Small intestine (tissue), 16 donors: ENCODE measurements around the gene EED. TPM values are rescaled to one million over a fixed set of nuclear protein-coding genes. Genes with fewer than 3 reads are reported as not detected.
A peak's percentile ranks its signal among the peaks of the same experiment; 100 is the strongest.

Source experiments
- DNase-seq, 2 donors: peaks; one replicate each; pipeline versions ENCODE4 v3.0.0 to v3.0.0-alpha.2; 2013
- FAIRE-seq: peaks from 2 replicates; lab custom pipeline; 2012; peaks lifted over from hg19 to GRCh38; lab: Jason Lieb, UNC
- H3K27ac ChIP-seq, 3 donors: one replicate each; pipeline ENCODE4 v1.5.1; 2013; ENCODE audit warnings: low read length in 2 of 3, mild to moderate bottlenecking in 2 of 3, control low read depth in 1 of 3, inconsistent platforms in 1 of 3, low read depth in 1 of 3, moderate library complexity in 1 of 3
- H3K27me3 ChIP-seq, 3 donors: one replicate each; pipeline ENCODE4 v1.6.1; 2013; ENCODE audit warnings: low read length in 3 of 3, inconsistent platforms in 1 of 3; ENCODE audit not compliant: control insufficient read depth in 3 of 3, insufficient read depth in 3 of 3
- H3K36me3 ChIP-seq, 3 donors: one replicate each; pipeline ENCODE4 v1.6.1; 2013; ENCODE audit warnings: low read length in 3 of 3, inconsistent platforms in 1 of 3, low read depth in 1 of 3, mild to moderate bottlenecking in 1 of 3, moderate library complexity in 1 of 3; ENCODE audit not compliant: control insufficient read depth in 3 of 3, insufficient read depth in 2 of 3
- H3K4me1 ChIP-seq, 3 donors: one replicate each; pipeline ENCODE4 v1.6.1; 2013; ENCODE audit warnings: low read length in 2 of 3, inconsistent platforms in 1 of 3, low read depth in 1 of 3, mild to moderate bottlenecking in 1 of 3, moderate library complexity in 1 of 3; ENCODE audit not compliant: control insufficient read depth in 3 of 3, insufficient read depth in 2 of 3
- H3K4me3 ChIP-seq, 3 donors: one replicate each; pipeline ENCODE4 v1.5.1; 2013; ENCODE audit warnings: low read length in 3 of 3, control low read depth in 1 of 3, inconsistent platforms in 1 of 3, low read depth in 1 of 3, mild to moderate bottlenecking in 1 of 3, moderate library complexity in 1 of 3
- H3K9me3 ChIP-seq, 2 donors: one replicate each; pipeline ENCODE4 v1.6.1; 2013; ENCODE audit warnings: low read depth in 1 of 2, low read length in 1 of 2; ENCODE audit not compliant: control insufficient read depth in 2 of 2, insufficient read depth in 1 of 2
- WGBS, 3 donors: extraction: QIAGEN DNeasy Blood & Tissue Kit; methylation state at CpG; one replicate each; pipeline ENCODE4 v1.1.7; 2013; 5-methylcytosine and 5-hydroxymethylcytosine counted together
- long read RNA-seq, 10 donors: transcript quantifications; one replicate each; lab custom pipeline, GENCODE V29; 2026
- polyA plus RNA-seq, 4 donors: library from polyadenylated mRNA; stranded (reverse) in 3 of 4; unstranded in 1 of 4; fragments of 200-250 nt in 3 of 4; fragments of 120-200 nt in 1 of 4; gene quantifications; one replicate each; pipeline versions ENCODE4 v1.2.1 to v1.2.3, GENCODE V29; 2013
- donor health status: healthy with polysubstance abuse.
- donor health status: control.
- donor health status: control.
- donor health status: Bipolar disorder and iron deficiency.
- donor health status: healthy.

EED gene, protein sequence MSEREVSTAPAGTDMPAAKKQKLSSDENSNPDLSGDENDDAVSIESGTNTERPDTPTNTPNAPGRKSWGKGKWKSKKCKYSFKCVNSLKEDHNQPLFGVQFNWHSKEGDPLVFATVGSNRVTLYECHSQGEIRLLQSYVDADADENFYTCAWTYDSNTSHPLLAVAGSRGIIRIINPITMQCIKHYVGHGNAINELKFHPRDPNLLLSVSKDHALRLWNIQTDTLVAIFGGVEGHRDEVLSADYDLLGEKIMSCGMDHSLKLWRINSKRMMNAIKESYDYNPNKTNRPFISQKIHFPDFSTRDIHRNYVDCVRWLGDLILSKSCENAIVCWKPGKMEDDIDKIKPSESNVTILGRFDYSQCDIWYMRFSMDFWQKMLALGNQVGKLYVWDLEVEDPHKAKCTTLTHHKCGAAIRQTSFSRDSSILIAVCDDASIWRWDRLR
- 10 to 100 TPM; 13.5 to 27.0 (median 14.9) TPM for polyA plus RNA-seq
- long read RNA-seq, donor 1, partial matches to known transcripts = 27 of 35 reads
- long read RNA-seq, donor 1, other reads (novel, unspliced or antisense) = 0 of 35 reads
- long read RNA-seq, donor 2, partial matches to known transcripts = 7 of 9 reads
- long read RNA-seq, donor 2, other reads (novel, unspliced or antisense) = 0 of 9 reads
- long read RNA-seq, donor 3, partial matches to known transcripts = 25 of 29 reads
- long read RNA-seq, donor 3, other reads (novel, unspliced or antisense) = 0 of 29 reads
- long read RNA-seq, donor 4, partial matches to known transcripts = 0 of 1 reads
- long read RNA-seq, donor 4, other reads (novel, unspliced or antisense) = 0 of 1 reads
- long read RNA-seq, donor 5, partial matches to known transcripts = 0 of 4 reads
- long read RNA-seq, donor 5, other reads (novel, unspliced or antisense) = 0 of 4 reads
- long read RNA-seq, donor 6, partial matches to known transcripts = 0 of 6 reads
- long read RNA-seq, donor 6, other reads (novel, unspliced or antisense) = 0 of 6 reads
- long read RNA-seq, donor 7 = 0 reads
- long read RNA-seq, donor 8 = 0 reads
- long read RNA-seq, donor 9 = 0 reads
- long read RNA-seq, donor 10, transcript EED-201 (12 exons, 2,223 nt) = major isoform, 5 of 34 reads
- long read RNA-seq, donor 10, partial matches to known transcripts = 26 of 34 reads
- long read RNA-seq, donor 10, other reads (novel, unspliced or antisense) = 0 of 34 reads

DNA sequence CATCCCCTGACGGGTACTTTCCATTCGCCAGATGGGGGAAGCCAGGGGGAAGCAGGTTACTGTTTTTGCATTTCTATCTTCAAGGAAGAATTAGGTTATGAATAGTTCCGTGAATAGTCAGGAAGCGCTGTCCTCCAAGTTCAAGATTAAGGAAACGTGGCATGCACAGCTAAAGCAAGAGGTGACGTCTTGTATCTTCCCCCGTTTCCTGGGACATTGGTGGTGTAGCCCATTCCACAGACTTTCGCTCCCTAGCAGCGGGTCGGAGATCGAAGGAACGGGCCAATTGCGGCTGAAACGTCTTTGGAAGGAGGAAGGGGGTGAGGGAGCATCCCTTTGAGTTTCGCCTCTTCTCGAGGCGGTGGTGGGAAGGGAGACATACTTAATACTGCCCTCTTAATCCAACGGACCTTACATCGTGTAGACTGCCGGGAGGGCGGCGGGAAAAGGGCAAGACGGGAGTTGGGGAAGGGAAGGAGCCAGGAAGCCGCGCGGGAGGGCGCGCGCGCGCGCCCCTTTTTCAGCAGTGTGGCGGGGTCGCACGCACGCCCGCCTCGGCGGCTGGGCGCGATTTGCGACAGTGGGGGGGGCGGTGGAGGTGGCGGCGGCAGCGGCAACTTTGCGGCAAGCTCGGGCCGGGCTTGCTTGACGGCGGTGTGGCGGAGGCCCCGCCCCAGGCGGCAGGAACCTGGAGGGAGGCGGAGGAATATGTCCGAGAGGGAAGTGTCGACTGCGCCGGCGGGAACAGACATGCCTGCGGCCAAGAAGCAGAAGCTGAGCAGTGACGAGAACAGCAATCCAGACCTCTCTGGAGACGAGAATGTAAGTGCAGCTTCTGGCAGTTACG lies at the start of gene EED:
TSS of gene EED (plus strand) at position 232 of the 847 bp plus-strand sequence. CDS start at position 709, 477 bp downstream.
- Histone ChIP-seq H3K4me3 (peak within 1 kb of the TSS; percentile 65 to 90 (median 78)), H3K36me3 (peaks cover 0 to 3% (median 0%) of the 10 kb centered on the region in 3 donors), H3K27ac (peak within 1 kb of the TSS; percentile 84 to 100 (median 98)), H3K9me3 (no peaks in the 10 kb centered on the region), H3K4me1 (peaks cover 2 to 14% (median 12%) of the 10 kb centered on the region in 3 donors), H3K27me3 (no peaks in the 10 kb centered on the region)
- FAIRE-seq (no peak), DNase-seq (peak; percentile 90 to 97)
- WGBS, 3 donors = 0 to 1% (median 0%) methylated on average over 57 to 64 of the region's 64 CpGs

DNA sequence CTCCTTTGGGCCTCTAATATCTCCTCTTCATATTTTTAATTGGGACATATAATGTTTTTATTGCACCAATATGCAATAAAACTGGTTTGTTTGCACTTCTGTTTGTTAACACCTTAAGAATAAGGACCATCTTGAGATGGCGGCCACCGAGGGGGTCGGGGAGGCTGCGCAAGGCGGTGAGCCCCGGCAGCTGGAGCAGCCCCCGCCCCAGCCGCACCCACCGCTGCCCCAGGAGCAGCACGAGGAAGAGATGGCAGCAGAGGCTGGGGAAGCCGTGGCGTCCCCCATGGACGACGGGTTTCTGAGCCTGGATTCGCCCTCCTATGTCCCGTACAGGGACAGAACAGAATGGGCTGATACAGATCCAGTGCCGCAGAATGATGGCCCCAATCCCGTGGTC lies 49.6 kb upstream of the EED start:
- Histone ChIP-seq H3K27ac (no peak overlapping the region), H3K36me3 (no peaks in the 10 kb centered on the region), H3K4me3 (no peak overlapping the region), H3K27me3 (no peaks in the 10 kb centered on the region), H3K9me3 (no peaks in the 10 kb centered on the region), H3K4me1 (peaks cover 0 to 12% (median 3%) of the 10 kb centered on the region in 3 donors)
- WGBS, 3 donors = 80 to 92% (median 89%) methylated on average over 18 of the region's 18 CpGs
- DNase-seq (no peak), FAIRE-seq (no peak)

DNA sequence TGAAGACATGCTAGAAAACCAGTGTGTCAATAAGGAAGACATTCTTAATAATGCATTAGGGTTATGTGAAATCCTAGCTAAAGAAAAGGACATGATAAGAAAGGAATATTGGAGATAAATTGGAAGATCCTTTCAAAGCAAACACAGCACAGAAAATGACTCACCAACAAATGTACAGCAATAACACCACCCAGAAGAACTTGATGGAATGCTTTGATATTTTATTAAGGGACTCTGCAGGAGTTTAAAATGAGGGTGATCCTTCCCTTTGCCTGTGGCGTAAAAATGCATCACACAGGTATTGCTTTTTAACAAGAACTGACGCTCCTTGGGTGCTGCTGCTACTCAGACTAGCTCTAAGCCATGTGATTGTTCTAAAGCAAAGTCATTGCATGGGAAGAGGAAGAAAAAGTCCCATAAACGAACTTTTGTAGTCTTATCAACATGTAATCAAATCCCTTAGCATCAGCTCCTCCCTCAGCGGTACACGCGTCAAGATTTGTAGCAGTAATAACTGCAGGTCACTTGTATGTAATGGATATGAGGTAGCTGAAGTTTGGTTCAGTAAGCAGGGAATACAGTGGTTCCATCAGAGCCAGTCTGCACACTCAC lies 48.4 kb upstream of the EED start:
- 37 to 59% (median 51%) methylated on average over 6 of the region's 6 CpGs for WGBS, 3 donors
- Histone ChIP-seq H3K4me1 (peaks cover 0 to 12% (median 3%) of the 10 kb centered on the region in 3 donors), H3K36me3 (no peaks in the 10 kb centered on the region), H3K9me3 (no peaks in the 10 kb centered on the region), H3K27ac (no peak overlapping the region), H3K27me3 (no peaks in the 10 kb centered on the region), H3K4me3 (no peak overlapping the region)
- no peak for FAIRE-seq
- no peak for DNase-seq

DNA sequence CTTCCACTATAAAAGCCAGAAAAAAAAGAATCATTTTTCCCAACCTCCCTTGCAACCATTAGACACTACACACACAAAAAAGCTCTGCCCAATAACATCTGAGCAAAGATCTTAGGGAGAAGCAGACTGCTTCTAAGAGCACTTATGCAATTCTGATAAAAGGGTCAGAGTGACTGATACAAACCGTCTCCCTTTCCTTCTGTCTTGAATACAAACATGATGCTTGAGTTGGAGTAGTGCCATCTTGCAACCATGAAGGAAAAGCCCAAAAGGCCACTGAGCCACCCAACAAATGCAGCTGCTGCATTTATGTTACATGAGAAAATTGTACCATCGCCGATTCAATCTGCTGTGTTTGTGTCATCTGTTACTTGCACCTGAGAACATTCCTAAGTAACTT lies 47.6 kb upstream of the EED start:
- no peak overlapping the region for H3K4me3 ChIP-seq
- no peak overlapping the region for H3K27ac ChIP-seq
- peaks cover 0 to 8% (median 3%) of the 10 kb centered on the region in 3 donors for H3K4me1 ChIP-seq
- FAIRE-seq (no peak), DNase-seq (no peak)
- H3K36me3 ChIP-seq = no peaks in the 10 kb centered on the region
- 64 to 77% (median 66%) methylated on average over 3 of the region's 3 CpGs for WGBS, 3 donors
- no peaks in the 10 kb centered on the region for H3K27me3 ChIP-seq
- no peaks in the 10 kb centered on the region for H3K9me3 ChIP-seq

DNA sequence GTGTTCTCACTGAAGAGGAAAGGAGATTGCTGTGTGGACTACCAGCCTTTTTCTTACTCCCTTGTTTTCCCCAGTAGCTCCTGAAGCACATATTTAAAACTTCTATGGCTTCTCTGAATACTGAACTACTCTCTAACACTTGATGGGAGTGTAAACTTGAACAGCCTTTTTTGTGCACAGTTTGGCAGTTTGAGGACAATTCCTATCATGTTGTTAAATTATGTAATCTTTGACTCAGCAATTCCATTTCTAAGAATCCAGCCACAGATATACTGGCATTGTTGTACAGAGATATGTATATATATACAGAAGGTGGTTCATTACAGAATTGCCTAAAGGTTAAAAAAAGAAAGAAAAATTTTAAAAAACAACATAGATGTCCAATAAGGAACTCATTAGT lies 47.1 kb upstream of the EED start:
- no peak overlapping the region for H3K27ac ChIP-seq
- H3K4me3 ChIP-seq = no peak overlapping the region
- H3K27me3 ChIP-seq = no peaks in the 10 kb centered on the region
- H3K36me3 ChIP-seq = no peaks in the 10 kb centered on the region
- H3K4me1 ChIP-seq = peaks cover 0 to 8% (median 3%) of the 10 kb centered on the region in 3 donors
- DNase-seq = no peak
- FAIRE-seq = no peak
- H3K9me3 ChIP-seq = no peaks in the 10 kb centered on the region

DNA sequence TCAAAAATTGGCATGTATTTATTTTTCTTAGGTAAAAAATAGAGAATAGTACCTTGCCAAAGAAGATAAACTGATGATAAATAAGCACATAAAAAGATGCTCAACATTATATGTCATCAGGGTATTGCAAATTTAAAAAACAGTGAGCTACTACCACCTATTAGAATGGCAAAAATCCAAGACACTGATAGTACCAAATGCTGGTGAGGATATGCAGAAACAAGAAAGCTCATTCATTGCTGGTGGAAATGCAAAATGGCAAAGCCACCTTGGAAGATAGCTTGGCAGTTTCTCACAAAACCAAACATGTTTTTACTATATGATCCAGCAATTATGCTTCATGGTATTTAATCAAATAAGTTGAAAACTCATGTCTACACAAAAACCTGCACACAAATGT lies 46.4 kb upstream of the EED start:
- FAIRE-seq (no peak), DNase-seq (no peak)
- Histone ChIP-seq H3K4me1 (peaks cover 1 to 6% (median 2%) of the 10 kb centered on the region in 3 donors), H3K9me3 (no peaks in the 10 kb centered on the region), H3K4me3 (no peak overlapping the region), H3K27me3 (no peaks in the 10 kb centered on the region), H3K36me3 (no peaks in the 10 kb centered on the region), H3K27ac (no peak overlapping the region)

DNA sequence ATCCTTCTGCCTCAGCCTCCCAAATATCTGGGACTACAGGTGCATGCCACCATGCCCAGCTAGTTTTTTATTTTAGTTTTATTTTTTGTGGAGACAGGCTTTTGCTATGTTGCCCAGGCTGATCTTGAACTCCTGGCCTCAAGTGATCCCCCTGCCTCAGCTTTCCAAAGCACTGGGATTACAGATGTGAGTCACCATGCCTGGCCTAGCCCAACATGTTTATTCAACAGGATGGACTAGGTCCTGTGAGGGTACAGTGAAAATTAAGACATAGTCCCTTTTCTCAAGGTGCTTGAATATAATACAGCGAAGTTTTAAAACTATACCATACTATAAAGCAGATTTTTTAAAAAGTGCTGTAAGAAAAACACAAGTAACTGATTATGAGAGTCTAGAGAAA lies 45.2 kb upstream of the EED start:
- no peak overlapping the region for H3K27ac ChIP-seq
- FAIRE-seq (no peak), DNase-seq (no peak)
- H3K4me3 ChIP-seq = no peak overlapping the region
- peaks cover 0 to 6% (median 2%) of the 10 kb centered on the region in 3 donors for H3K4me1 ChIP-seq
- no peaks in the 10 kb centered on the region for H3K27me3 ChIP-seq
- WGBS, 3 donors = 88 to 95% (median 88%) methylated on average over 1 of the region's 1 CpG
- H3K36me3 ChIP-seq = no peaks in the 10 kb centered on the region
- H3K9me3 ChIP-seq = no peaks in the 10 kb centered on the region
